Activated naive CD8-positive, alpha-beta T cell treated with anti-CD3 and anti-CD28 coated beads, Interleukin-2, amount 50 U/mL, for 16 hours (primary cell): ENCODE results near the gene ERFE.

Experiments used
- DNase-seq: peaks from one replicate; pipeline ENCODE4 v3.0.0-alpha.2; 2020; ENCODE audit warnings: low read depth, low spot score

Gene ERFE

GRCh38 chr2:238155051-238155760, 3.6 kb upstream of the ERFE start:
- DNase-seq = no peak

GRCh38 chr2:238155761-238156694, 2.7 kb upstream of the ERFE start:
- DNase-seq = no peak

GRCh38 chr2:238157506-238158017, 1.2 kb upstream of the ERFE start:
- DNase-seq = no peak

- DNase-seq = no peak
Observed at GRCh38 chr2:238158018-238158508, 707 bp upstream of the ERFE start.

- no peak for DNase-seq
Observed at GRCh38 chr2:238159071-238159539, 335 bp downstream of the ERFE start.

- DNase-seq = no peak
Observed at GRCh38 chr2:238159661-238160205, 963 bp downstream of the ERFE start.

GRCh38 chr2:238160206-238161129, 1.7 kb downstream of the ERFE start:
- DNase-seq = no peak

GRCh38 chr2:238161291-238162051, 2.7 kb downstream of the ERFE start:
- no peak for DNase-seq

- DNase-seq = no peak
Observed at GRCh38 chr2:238162251-238162845, 3.6 kb downstream of the ERFE start.

GRCh38 chr2:238162846-238163441, 4.2 kb downstream of the ERFE start:
- DNase-seq = no peak

GRCh38 chr2:238163481-238164198, 4.9 kb downstream of the ERFE start:
- no peak for DNase-seq

- no peak for DNase-seq
Observed at GRCh38 chr2:238164906-238165287, 6.1 kb downstream of the ERFE start.

- DNase-seq = no peak
Observed at GRCh38 chr2:238165288-238165921, 6.6 kb downstream of the ERFE start.

GRCh38 chr2:238166391-238167343, 7.9 kb downstream of the ERFE start:
- DNase-seq = no peak

- no peak for DNase-seq
Observed at GRCh38 chr2:238167344-238167715, 8.6 kb downstream of the ERFE start.

GRCh38 chr2:238167761-238168160, 9.0 kb downstream of the ERFE start:
- no peak for DNase-seq
